Testis (tissue), 2 donors: ENCODE data around the gene QPCTL.
A peak's percentile ranks its signal among the peaks of the same experiment; 100 is the strongest.

ENCODE experiments used
- POLR2A ChIP-seq: fragments of 450-650 bp; IDR thresholded peaks from one replicate; pipeline ENCODE4 v1.6.1; 2017; ENCODE audit warnings: antibody characterized with exemption, mild to moderate bottlenecking, moderate library complexity
- TF ChIP-seq, protein P1 (sequence below), 3 experiments: fragments of 450-650 bp in 2 of 3; fragments of 200-600 bp in 1 of 3; sonication (generic) in 1 of 3; IDR thresholded peaks; one replicate each; pipeline ENCODE4 v1.5.1; 2016 to 2019; ENCODE audit warnings: antibody characterized with exemption in 3 of 3, mild to moderate bottlenecking in 2 of 3, moderate library complexity in 1 of 3

DNA sequence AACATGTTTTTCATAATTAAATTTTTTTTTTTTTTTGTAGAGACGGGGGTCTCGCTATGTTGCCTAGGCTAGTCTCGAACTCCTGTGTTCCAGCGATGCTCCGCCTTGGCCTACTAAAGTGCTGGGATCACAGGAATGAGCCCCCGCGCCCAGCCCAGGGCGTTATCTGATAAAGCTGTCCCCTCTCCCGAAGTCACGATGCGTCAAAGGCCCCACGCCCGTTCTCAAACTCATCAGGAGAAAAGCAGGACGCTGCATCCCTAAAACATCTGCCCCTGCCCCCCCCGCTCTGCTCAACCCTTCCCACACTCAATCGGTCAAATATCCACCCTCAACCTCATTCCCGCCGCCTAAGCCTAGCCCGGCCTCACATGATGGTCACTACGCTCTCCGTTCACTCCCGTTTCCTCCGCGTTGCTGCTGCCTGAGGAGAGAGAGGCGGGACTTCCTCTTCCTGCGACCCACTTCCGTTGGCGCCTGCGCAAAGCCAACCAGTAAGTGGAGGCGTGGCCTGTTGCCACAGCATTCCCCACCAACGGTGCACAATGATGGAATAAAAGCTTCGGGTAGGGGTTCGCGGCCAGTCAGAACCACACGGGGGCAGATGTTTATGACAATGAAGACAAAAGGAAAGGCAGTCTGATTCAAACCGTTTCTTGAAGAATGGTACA lies 815 bp upstream of the QPCTL start, which contains the start of gene SNRPD2:
- TF ChIP-seq, protein P1, sequence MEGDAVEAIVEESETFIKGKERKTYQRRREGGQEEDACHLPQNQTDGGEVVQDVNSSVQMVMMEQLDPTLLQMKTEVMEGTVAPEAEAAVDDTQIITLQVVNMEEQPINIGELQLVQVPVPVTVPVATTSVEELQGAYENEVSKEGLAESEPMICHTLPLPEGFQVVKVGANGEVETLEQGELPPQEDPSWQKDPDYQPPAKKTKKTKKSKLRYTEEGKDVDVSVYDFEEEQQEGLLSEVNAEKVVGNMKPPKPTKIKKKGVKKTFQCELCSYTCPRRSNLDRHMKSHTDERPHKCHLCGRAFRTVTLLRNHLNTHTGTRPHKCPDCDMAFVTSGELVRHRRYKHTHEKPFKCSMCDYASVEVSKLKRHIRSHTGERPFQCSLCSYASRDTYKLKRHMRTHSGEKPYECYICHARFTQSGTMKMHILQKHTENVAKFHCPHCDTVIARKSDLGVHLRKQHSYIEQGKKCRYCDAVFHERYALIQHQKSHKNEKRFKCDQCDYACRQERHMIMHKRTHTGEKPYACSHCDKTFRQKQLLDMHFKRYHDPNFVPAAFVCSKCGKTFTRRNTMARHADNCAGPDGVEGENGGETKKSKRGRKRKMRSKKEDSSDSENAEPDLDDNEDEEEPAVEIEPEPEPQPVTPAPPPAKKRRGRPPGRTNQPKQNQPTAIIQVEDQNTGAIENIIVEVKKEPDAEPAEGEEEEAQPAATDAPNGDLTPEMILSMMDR (IDR thresholded peaks at IDR 0.05) = no peak
- TF ChIP-seq POLR2A = peak; percentile 25
